Amygdala (tissue), 56 donors: ENCODE results near the gene GRB7.

Experiments used
- DNase-seq, 56 donors: peaks; one replicate each; lab custom pipeline; 2025; lab: John Stamatoyannopoulos, UW

GRB7 gene

GRCh38 chr17:39794249-39794970 is 56.7 kb downstream of the GRB7 start:
- DNase-seq = no peak
